GM12878 (cell line): ENCODE measurements around the gene ARIH2. TPM values are rescaled to one million over a fixed set of nuclear protein-coding genes. Genes with fewer than 3 reads are reported as not detected.

Experiments
- ATAC-seq: fragments of 200-7000 bp; cut with Tn5 transposase; 3 replicates; pipeline ENCODE4 v1.9.1; 2020; ENCODE audit warnings: mild to moderate bottlenecking, moderate library complexity
- BruUV-seq: library from RNA; stranded (reverse); fragments of 400-500 nt; replicated peaks from 2 replicates; lab custom pipeline; 2021; lab: Mats Ljungman, UMichigan
- CTCF ChIA-PET: fragments of 300-600 bp; sonication (Branson Sonifier 250); formaldehyde crosslinking; extraction: SDS; loops from one replicate; lab custom pipeline; 2021; ENCODE audit warnings: inconsistent platforms; lab: Yijun Ruan, JAX
- POLR2A ChIA-PET: fragments of 350-600 bp; formaldehyde crosslinking; extraction: SDS; loops from one replicate; lab custom pipeline; 2021; ENCODE audit warnings: inconsistent platforms; lab: Charles Lee
- RAD21 ChIA-PET: fragments of 300-600 bp; sonication (Branson Sonifier 250); formaldehyde crosslinking; loops from one replicate; lab custom pipeline; 2023; ENCODE audit warnings: antibody characterized with exemption; ENCODE audit not compliant: unreplicated experiment; lab: Charles Lee
- SMC1A ChIA-PET: fragments of 300-600 bp; sonication (Branson Sonifier 250); formaldehyde crosslinking; loops from one replicate; lab custom pipeline; 2023; ENCODE audit not compliant: unreplicated experiment, uncharacterized antibody; lab: Charles Lee
- DNase-seq: peaks from one replicate; pipeline ENCODE4 v3.0.0-alpha.2; 2011; ENCODE audit warnings: low read depth, low spot score
- FAIRE-seq: peaks from 3 replicates; lab custom pipeline; 2011; peaks lifted over from hg19 to GRCh38; lab: Jason Lieb, UNC
- H2AFZ ChIP-seq: 2 replicates; pipeline ENCODE4 v1.6.0; 2011; ENCODE audit warnings: low read depth, low read length, control low read depth; ENCODE audit not compliant: control insufficient read depth
- H3K27ac ChIP-seq: 2 replicates; pipeline ENCODE4 v1.5.1; 2011; ENCODE audit warnings: control low read depth; ENCODE audit not compliant: control insufficient read depth, insufficient read depth
- H3K27me3 ChIP-seq, 2 experiments: replicated peaks in 1 of 2; 2 replicates each; pipeline versions ENCODE4 v1.6.0 to v1.6.1; 2011; ENCODE audit warnings: low read length in 1 of 2; ENCODE audit not compliant: control insufficient read depth in 2 of 2, insufficient read depth in 2 of 2
- H3K36me3 ChIP-seq, 2 experiments: 2 replicates each; pipeline ENCODE4 v1.5.1; 2011; ENCODE audit warnings: low read length in 1 of 2; ENCODE audit not compliant: control insufficient read depth in 2 of 2, insufficient read depth in 2 of 2
- H3K4me1 ChIP-seq: 2 replicates; pipeline ENCODE4 v1.6.1; 2011; ENCODE audit warnings: mild to moderate bottlenecking, low read length, moderate library complexity, mixed read lengths; ENCODE audit not compliant: control insufficient read depth, insufficient read depth
- H3K4me2 ChIP-seq: 2 replicates; pipeline ENCODE4 v1.6.0; 2011; ENCODE audit warnings: control low read depth; ENCODE audit not compliant: control insufficient read depth, insufficient read depth
- H3K4me3 ChIP-seq: fragments of 200-600 bp; sonication (generic); 2 replicates; pipeline ENCODE4 v1.5.1; 2016
- H3K79me2 ChIP-seq: 2 replicates; pipeline ENCODE4 v1.6.0; 2011; ENCODE audit warnings: low read length; ENCODE audit not compliant: control insufficient read depth, insufficient read depth
- H3K9ac ChIP-seq: 2 replicates; pipeline ENCODE4 v1.8.0; 2011; ENCODE audit warnings: low read length, control low read depth, mixed read lengths; ENCODE audit not compliant: control insufficient read depth, insufficient read depth
- H3K9me3 ChIP-seq: replicated peaks from 3 replicates; pipeline ENCODE4 v1.5.1; 2011; ENCODE audit warnings: mild to moderate bottlenecking, low read length; ENCODE audit not compliant: control insufficient read depth, insufficient read depth
- H4K20me1 ChIP-seq: 2 replicates; pipeline ENCODE4 v1.6.0; 2011; ENCODE audit not compliant: control insufficient read depth, insufficient read depth
- CEBPZ ChIP-seq: fragments of 150-350 bp; IDR thresholded peaks from 2 replicates; pipeline ENCODE4 v1.6.1; 2016; ENCODE audit warnings: low read depth, low read length
- CHD2 ChIP-seq: IDR thresholded peaks from 2 replicates; pipeline ENCODE4 v1.6.1; 2011; ENCODE audit warnings: low read depth, low read length, improper control_type of control experiment, borderline replicate concordance
- GABPA ChIP-seq: IDR thresholded peaks from 2 replicates; pipeline ENCODE4 v1.6.1; 2014; ENCODE audit warnings: antibody characterized with exemption, low read depth, mild to moderate bottlenecking, inconsistent platforms
- IRF3 ChIP-seq: fragments of 450-650 bp; IDR thresholded peaks from 2 replicates; pipeline ENCODE4 v1.6.1; 2014; ENCODE audit warnings: mild to moderate bottlenecking
- MYB ChIP-seq: fragments of 150-350 bp; IDR thresholded peaks from 2 replicates; pipeline ENCODE4 v1.6.1; 2014; ENCODE audit warnings: mild to moderate bottlenecking, low read depth, low read length, borderline replicate concordance
- NKRF ChIP-seq: fragments of 450-650 bp; conservative IDR thresholded peaks from 2 replicates; pipeline ENCODE4 v1.6.1; 2017; ENCODE audit warnings: mild to moderate bottlenecking, moderate library complexity
- RAD51 ChIP-seq: fragments of 450-650 bp; IDR thresholded peaks from 2 replicates; pipeline ENCODE4 v1.6.1; 2016; ENCODE audit warnings: moderate library complexity, mild to moderate bottlenecking, inconsistent platforms
- USF2 ChIP-seq: IDR thresholded peaks from 2 replicates; pipeline ENCODE4 v1.6.1; 2011; ENCODE audit warnings: low read depth, low read length, improper control_type of control experiment, borderline replicate concordance
- ZBTB40 ChIP-seq: fragments of 450-650 bp; IDR thresholded peaks from 2 replicates; pipeline ENCODE4 v1.6.1; 2016; ENCODE audit warnings: mild to moderate bottlenecking, moderate library complexity, borderline replicate concordance
- WGBS: methylation state at CpG from one replicate; pipeline ENCODE4 v1.1.6; 2016; ENCODE audit warnings: low lambda C conversion rate; ENCODE audit not compliant: insufficient replicate concordance, insufficient coverage; ENCODE audit errors: missing lambda C conversion rate; 5-methylcytosine and 5-hydroxymethylcytosine counted together
- in situ Hi-C: fragments of 300-500 bp; cut with MboI; formaldehyde crosslinking; loops from 9 replicates; pipeline ENCODE4 v1.14.3; 2018; ENCODE audit warnings: mixed read lengths
- intact Hi-C: fragments of 100-400 bp; cut with micrococcal nuclease; formaldehyde crosslinking; loops from one replicate; pipeline ENCODE4 v1.14.2; 2022; ENCODE audit not compliant: unreplicated experiment
- polyA plus RNA-seq, 11 experiments: library from polyadenylated mRNA; depleted of rRNA in 4 of 11; unstranded in 6 of 11; stranded (reverse) in 5 of 11; fragments of >200 nt; fragmentation: Nextera tagmentation in 4 of 11; fragmentation: Illumina TruSeq in 1 of 11; extraction: Ambion mirVana in 4 of 11; extraction: Trizol in 1 of 11; gene quantifications; 1 replicate in 1 of 11; 2 replicates in 10 of 11; pipeline versions ENCODE4 v1.2.1 to v1.2.3, GENCODE V29; 2011 to 2016; ENCODE audit warnings: inconsistent platforms in 2 of 11, missing spikeins in 2 of 11, low read depth in 1 of 11
- total RNA-seq, 4 experiments: library from RNA; depleted of rRNA in 3 of 4; stranded (reverse); fragments of >200 nt in 3 of 4; fragmentation: Illumina TruSeq in 1 of 4; extraction: Trizol in 1 of 4; gene quantifications; 2 replicates each; pipeline versions ENCODE4 v1.2.1 to v1.2.3, GENCODE V29; 2013 to 2021

Gene ARIH2
- total and polyA plus RNA-seq, 10 of the 15 experiments (the other 5 are each of a cell fraction or from before 2014, with no cell fraction given) = 18.7 to 74.7 (median 63.7) TPM

GRCh38 chr3:49005998-49006397 is 87.4 kb downstream of the ARIH2 start:
- H3K79me2 ChIP-seq = peaks cover 27% of the 10 kb centered on the region
- peaks cover 16% of the 10 kb centered on the region for H3K4me1 ChIP-seq
- no peak overlapping the region for H2AFZ ChIP-seq
- POLR2A ChIA-PET = interaction anchor here (1.4 to 4.0 kb wide), 7 partner anchors 15 to 158 kb away, joined by 3 to 69 read pairs (median 9); partner anchors contain the start of genes IMPDH2, NDUFAF3, P4HTM and PRKAR2A
- BruUV-seq = no TSS peak
- ATAC-seq (no peak), DNase-seq (no peak), FAIRE-seq (no peak)
- H3K27ac ChIP-seq = no peak overlapping the region; the same call in 1 of the 2 replicates
- H4K20me1 ChIP-seq = peaks cover 5% of the 10 kb centered on the region; the same call in 1 of the 2 replicates
- SMC1A ChIA-PET = interaction anchor here (0.9 to 4.9 kb wide), 2 partner anchors 14 to 16 kb away, joined by 3 to 57 read pairs; partner anchors contain the start of gene P4HTM
- H3K4me3 ChIP-seq = peak overlapping the region; percentile 78
- CTCF ChIA-PET = interaction anchor here (0.9 to 5.5 kb wide), 5 partner anchors 8 to 90 kb away, joined by 3 to 123 read pairs (median 10); partner anchors contain the start of genes DALRD3, NDUFAF3, P4HTM and QRICH1
- no peaks in the 10 kb centered on the region for H3K9me3 ChIP-seq
- no peaks in the 10 kb centered on the region for H3K27me3 ChIP-seq
- H3K9ac ChIP-seq = peak overlapping the region; percentile 95
- in situ Hi-C loops (no loop called here), intact Hi-C loops (loop anchor here (2.0 kb wide), 1 partner anchor 15 kb away; the partner anchor contains the start of gene P4HTM)
- 96% methylated on average over 5 of the region's 5 CpGs for WGBS
- TF ChIP-seq USF2 (no peak), CHD2 (no peak), ZBTB40 (no peak), MYB (no peak), RAD51 (no peak), GABPA (no peak), CEBPZ (no peak), IRF3 (no peak), NKRF (no peak)
- peak overlapping the region; percentile 99 for H3K4me2 ChIP-seq
- RAD21 ChIA-PET = interaction anchor here (1.1 to 3.7 kb wide), 3 partner anchors 14 to 18 kb away, joined by 3 to 44 read pairs (median 22); partner anchors contain the start of gene P4HTM
- no peaks in the 10 kb centered on the region for H3K36me3 ChIP-seq
